Stimulated activated CD8-positive, alpha-beta memory T cell treated with anti-CD3 and anti-CD28 coated beads, Interleukin-2, amount 100 ng/mL, for 1 hour (primary cell): ENCODE measurements around the gene RAB38.

ENCODE experiments used
- DNase-seq, 2 donors: peaks; one replicate each; pipeline ENCODE4 v3.0.0-alpha.2; 2020; ENCODE audit warnings: low read depth in 2 of 2

Gene RAB38

DNA sequence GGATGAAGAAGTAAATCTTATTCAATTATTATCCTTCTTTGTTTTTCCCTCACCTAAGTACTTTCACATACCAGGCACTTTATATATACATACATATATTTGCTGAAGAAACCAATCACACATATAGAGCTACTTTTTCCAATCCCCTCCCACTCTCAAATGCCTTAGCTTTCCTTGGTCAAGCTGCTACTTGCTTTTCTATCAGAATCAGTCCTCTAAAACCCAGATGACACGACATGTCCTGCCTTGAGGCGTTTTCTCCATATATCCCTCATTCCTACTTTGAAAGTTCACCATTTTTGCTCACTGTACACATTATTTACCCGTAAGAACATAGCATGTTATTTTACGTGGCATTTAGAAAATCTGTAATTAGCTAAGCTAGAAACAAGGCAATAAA, 5.4 kb downstream of the RAB38 start:
- no peak for DNase-seq

DNA sequence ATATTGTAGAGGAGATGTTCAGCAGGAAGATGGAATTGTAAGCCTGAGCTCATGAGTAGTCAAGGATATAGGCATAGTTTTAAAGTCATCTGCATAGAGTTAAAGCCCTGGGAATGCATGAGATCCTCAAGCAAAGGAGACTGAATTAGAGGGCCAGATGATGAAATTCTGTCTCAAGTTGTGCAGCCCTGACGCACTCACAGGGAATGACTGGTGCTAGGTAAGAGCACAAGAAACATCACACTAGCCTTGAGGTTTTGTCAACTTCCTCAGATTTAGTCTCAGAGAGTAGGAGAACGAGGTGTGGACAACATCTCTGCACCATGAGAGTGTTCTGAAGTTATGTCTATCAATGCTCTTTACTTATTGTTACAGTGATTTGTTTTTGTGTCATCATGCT, 5.8 kb downstream of the RAB38 start:
- DNase-seq: no peak

DNA sequence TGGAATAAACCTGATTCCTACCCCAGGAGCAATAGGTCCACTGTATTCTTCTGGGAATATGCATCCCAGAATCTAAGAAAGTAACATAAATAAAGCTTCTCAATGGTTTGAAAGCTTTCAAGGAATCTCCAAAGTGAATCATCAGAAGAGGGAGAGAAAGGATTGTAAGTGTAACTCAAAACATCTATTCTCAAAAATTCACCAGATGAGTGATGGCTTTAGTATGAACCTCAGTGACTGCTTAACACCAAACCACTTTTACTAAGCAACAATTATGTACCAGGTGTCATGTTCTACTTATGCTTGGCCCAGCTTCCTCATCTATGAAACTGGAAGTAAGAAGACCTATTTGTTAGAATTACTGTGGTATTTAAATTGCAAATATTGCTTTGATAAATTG, 7.4 kb downstream of the RAB38 start:
- DNase-seq: no peak

DNA sequence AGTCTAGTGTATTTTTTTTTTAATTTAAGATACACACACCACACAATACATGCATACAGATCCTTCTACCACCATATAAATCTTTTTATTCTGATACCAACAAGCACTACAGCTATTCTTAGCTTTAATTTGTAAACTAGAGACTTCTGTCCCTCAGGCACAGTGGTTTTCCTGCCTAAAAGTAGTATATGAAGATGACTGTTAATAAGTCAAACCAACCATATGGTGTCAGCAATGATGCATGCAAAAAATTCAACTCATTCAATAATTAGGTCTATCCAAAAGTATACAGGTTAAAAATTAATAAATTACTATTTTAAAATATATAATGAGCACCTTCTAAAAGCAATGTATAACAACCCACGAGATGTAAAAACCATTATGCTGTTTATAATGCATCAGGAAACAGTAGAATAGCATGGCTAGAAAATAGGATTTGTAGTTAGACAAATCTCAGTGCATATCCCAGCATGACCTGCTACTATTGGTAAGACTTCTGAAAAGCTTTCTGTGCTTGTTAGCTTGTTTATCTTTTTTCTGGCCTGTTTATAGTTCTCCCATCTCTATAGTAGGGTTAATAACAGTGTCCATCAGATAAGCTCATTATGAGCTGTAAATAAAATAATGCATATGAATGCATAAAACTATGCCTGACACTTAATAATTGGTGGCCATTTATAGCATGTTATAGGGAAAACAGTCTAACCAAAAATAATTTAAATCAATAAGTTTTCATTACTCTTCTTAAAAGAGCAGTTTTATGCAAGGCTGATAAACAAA, 10.2 kb downstream of the RAB38 start:
- DNase-seq: no peak

DNA sequence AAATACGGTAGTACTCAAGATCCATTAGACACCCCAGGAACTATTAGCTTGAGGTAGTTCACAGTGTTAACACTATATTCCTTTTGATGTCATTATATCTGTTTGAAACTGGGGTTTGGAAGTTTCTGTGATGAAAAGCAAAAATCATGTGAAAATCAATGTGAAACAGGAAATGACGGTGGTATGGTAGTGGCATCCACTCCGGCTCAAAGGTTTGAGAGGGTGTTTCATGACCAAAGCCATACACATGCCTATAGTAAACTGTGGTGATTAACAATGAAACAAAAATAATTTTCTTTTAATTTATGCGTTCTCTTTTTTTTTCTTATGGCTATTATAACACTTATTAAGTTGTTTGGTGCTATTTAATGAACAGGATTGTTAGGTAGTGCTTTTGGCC, 10.9 kb downstream of the RAB38 start:
- DNase-seq: no peak

DNA sequence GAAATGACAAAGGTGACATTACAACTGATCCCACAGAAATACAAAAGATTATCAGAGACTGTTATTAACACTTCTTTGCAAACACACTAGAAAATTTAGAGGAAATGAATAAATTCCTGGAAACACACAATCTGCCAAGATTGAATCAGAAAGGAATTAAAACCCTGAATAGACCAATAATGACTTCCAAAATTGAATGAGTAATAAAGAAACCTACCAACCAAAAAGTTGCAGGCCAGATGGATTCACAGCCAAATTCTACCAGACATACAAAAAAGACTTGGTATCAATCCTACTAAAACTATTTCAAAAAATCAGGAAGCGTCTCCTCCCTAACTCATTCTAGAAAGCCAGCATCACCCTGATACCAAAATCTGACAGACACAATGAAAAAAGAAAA, 17.2 kb downstream of the RAB38 start:
- DNase-seq: no peak

DNA sequence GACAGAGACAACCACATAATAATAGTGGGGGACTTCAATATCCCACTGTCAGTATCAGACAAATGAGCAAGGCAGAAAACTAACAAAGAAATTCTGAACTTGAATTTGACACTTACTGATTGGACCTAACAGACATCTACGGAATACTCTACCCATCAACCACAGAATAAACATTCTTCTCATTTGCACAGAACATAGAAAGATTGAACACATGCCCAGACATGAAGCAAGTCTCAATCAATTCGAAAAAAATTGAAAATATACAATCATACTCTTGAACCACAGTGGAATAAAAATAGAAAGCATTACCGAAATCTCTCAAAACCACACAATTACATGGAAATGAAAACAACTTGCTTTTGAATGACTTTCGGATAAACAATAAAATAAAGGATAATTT, 17.9 kb downstream of the RAB38 start:
- DNase-seq: no peak

DNA sequence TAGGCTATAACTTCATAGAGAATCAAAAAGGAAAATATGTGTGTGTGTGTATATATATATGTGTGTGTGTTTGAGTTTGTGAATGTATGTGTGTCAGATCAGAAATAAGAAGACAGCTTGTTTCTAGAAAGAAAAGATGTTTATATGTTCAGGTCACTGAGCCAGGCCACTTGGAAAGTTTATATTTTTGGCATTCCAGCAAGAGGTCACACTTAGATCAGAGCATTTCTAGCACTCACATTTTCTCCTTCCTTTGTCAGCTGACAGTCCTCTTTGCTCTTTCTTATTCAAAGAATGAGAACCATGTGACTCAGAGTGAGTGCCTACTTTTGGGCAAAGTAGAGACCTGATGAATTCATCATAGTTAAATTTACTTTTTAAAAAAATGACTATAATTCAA, 22.9 kb downstream of the RAB38 start:
- DNase-seq: no peak

DNA sequence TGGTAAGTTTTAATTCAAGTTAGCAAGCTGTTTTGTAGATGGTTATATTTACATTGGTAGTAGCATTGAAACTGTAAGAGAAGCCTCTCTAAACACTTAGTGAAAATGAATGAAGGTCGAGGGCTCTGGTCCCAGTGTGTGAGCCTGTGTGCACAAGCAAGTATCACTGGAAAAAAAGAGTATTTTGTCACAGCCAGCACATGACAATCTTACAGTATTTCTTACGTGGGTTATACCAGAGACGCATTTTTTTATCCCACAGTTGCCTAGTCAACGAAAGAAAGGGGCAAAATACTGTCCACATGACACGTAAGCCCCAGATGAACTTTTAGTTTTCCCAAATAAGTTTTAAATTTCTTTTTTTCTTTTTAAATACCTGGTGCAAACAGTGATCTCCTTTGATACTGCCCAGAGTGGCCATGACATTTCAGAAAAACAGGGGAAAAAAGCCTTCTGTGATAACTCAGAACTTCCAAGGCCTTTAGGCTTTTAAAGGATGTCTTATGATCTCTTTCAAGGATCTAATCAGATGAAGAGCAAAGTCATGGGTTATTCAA, 23.5 kb downstream of the RAB38 start:
- DNase-seq: no peak

DNA sequence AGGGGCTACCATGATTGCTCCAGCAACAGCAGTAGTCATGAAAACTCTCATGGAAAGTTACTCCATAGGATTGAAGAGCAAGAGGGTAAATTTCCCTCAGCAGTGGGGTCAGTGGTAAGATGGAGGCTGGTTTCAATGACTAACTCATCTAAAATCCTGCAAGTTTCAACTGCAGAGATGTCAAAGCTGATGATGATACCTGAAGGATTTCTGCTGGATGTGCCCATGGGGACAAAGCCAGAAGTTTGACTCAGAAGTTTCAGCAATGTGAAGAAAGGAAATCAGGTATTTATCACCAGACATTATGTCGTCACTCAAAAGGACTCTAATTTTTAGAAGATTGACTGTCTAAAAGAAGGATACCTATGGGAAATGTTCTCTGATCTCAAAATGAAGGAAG, 29.1 kb downstream of the RAB38 start:
- DNase-seq: no peak

DNA sequence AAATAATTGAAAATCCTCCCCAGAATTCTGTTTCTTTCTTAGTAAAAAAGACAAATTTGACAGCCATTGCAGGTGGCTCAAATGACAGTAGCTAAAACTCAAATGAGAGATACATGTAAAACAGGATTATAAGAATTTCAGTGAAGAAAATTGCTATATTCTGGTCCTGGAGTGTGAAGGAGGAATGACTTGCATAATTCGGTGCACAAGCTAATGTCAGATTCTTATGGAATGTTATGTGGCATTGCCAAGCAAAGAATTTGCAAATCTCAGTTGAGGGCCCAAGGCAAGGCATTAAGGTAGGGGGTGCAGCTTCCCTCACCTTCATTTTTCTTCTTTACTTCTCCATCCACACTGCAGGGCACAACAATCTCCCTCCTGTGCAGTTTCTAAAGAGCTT, 35.4 kb downstream of the RAB38 start:
- no peak for DNase-seq

DNA sequence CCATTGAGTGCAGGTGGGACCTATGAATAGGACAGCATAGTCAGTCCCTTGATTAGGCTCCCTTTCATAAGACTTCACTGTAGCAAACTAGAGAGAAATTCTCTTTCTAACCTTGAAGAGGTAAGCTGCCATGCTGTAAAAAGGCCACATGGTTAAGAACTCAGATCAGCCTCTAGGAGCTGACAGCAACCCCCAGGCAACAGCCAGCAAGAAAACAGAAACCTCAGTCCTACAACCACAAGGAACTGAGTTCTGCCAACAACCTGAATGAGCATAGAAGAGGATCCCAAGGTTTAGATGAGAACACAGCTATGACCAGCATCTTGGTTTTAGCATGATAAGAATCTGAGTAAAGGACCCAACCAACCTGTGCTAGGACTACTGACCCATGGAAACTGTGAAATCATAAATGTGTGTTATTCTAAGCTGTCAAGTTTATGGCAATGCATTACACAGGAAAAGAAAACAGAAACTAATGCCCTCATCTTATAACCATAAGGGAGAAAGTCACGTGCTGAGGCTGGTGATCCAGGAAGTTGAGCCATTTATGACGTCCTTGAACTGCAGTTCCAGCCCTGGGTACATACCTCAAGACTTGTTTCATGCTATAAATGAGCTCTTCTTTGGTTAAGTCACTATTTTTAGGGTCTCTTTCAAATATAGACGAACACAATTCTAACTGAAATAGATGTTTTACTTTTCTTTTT, 43.3 kb downstream of the RAB38 start:
- DNase-seq: no peak

DNA sequence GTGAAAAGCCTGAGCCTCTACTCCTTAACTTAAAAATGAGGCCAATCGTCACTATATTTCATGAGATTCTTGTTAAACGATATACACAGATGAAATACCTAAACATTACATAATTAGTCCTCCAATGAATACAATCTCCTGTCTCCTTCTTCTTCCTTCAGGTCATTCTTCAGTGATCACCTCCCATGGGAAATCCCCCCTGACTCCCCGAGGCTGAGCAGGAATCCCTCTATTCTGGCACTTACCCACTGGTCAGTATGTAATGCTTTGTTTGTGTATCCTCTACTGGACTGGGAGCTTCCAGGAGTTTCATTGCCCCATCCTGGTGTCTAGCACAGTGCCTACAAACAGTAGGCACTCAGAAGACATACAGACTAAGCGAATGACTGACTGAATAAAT, 52.3 kb downstream of the RAB38 start:
- DNase-seq: no peak

DNA sequence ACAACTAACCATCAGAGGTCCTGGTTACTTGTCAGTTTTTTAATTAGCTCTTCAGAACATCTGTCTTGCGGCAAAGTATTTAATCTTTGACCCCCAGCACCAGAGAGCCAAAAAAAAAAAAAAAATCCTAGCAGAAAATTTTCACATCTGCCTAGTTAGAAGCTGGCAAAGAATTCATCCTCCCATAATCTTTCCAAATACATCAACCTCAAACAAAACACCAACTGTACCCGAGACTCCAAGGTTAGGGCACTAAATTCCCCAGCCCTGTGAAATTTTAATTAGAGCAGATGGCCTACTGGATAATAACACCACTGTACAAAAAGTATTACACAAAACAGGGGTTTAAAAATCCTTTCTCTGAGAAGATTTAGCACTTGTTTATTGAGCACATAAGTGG, 55.7 kb downstream of the RAB38 start:
- DNase-seq: no peak

DNA sequence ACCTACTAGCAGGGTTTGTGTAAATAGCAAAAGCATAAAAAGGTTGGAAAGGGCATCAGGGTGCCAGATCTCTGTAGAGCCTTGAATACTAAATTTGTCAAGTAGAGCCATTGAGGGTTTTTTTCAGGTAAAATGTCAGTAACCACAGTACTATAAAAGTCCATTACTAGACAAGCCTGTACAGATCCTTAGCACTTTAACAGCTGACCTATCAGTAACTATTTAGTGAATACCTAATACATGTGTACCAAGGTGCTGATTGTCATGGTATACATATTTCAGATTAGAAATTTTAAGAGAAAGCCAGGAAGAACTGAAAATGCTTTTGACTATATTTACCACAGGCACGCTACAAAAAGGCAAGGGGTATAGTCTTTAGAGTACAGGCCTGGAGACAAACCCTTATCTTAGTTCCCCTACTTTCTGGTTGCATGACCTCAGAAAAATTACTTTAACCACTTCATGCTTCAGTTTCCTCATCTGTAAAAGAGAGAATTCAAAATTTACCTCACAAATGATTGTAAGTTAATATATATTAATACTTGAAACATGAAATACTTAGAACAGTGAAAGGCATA, 57.9 kb downstream of the RAB38 start:
- DNase-seq: no peak

DNA sequence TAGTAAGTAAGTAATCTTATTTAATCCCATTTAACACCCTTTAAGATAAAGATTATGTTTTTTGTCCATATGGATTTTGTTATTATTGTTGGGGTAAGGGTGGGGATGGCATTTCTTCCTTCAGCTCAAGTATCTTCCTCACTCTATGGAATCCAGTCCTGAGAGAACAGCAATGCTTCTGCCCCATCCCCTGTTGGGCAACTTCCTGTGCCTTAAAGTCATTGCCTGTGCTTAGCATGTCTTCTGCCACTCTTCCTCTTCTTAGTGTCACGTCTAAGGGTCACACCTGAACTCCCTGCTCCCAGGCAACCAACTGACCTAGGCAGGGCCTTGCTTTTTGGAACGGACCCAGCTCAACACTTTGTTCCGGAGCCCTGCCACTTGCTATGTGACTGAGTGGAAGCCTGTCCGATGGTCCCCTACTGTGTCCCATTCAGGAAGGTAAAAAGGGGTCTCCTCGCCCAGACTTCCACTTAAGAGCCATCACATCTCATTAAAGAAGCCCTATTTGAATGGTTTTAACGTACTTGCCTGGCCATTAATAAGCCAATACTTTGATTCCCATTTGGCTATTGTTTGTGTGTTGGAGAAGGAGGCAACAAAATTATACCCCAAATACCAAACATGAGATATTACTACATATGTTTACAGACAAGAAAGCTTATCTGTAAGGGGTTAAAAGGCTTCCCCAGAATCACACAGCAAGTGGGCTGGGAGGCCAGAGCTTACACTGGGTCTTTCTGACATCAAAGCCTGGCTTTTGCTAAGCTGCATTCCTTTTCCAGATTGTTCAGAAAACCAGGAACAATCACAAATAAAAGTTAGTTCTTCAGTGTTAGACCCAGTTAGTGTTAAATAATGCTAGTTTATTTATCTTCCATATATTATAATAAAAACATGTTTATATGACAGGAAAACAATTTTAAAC, 59.2 kb downstream of the RAB38 start:
- DNase-seq: no peak

DNA sequence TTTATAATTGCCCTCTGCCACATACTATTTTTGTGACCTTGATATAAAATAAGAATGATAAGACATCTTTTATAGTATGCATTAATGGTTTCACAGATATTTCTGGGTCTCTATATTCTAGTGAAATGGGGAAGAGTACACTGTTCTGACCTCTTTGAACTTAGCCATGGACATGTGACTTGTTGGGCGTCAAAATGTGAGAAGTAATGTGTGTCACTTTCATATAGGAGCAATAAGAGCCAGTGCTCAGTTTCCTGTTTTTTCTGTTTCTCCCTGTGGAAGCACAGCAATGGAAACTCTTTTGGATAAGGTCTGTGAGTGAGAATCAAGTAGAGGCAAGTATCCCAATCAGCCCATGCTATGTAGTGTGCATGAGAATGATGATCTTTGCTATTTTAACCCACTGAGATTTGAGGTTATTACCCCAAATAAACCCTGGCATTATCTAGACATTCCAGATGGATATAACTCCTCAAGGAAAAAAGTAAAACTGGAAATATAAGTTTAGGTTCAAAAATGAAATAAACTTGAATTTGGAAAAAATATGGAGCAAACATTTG, 60.7 kb downstream of the RAB38 start:
- no peak for DNase-seq

DNA sequence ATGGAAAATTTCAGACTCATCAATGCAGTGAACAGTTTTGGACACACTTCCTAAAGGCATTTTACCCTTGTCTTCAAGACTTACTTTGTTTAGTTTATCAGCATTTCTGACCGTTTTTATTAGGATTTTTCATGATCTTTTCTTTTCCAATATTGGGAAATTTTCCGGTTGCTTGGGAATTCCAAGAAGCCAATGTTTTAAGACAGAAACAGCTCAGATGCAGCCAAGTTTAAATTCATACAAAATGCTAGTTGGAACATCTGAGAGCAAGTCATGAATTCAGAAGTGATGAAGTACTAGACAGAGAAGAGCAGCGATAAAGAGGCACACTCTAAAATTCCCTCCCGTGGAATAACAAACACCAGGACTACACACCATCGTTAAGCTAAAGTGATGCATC, 68.6 kb downstream of the RAB38 start:
- DNase-seq: no peak

DNA sequence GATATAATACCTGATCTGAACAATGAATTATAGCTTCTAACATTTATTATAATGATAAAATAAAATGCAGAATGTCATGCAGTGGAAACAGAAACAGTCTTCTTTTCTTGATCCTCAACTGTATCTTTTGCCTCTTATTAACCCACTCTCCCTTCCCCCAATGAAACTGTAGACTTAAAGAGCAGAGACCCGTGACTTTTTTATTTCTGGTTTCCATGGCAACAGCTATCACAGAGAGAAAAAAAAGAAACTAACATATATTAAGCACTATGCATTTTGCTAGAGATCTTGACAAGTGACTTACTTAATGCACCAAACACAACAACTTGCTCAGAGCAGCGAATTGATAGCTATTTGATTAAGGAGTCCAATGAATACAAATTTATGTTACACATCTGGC, 69.3 kb downstream of the RAB38 start:
- DNase-seq: no peak

DNA sequence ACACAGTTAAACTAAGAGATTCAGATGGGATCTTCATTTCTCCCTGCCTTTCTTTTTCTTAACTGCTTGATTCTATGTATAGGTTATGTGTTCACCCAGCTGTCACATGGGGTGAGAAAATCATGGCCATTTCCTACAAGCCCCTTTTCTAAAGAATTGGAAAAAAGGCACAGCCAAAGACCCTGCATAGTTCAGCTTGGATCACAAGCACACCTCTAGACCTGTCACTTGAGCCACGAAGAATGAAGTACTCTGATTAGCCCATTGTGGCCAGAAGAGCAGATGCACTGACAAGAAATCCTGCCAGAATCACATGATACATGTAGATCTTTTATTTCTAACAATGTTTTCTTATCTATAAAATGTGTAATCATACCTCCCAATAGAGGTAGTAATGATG, 69.7 kb downstream of the RAB38 start:
- DNase-seq: no peak

DNA sequence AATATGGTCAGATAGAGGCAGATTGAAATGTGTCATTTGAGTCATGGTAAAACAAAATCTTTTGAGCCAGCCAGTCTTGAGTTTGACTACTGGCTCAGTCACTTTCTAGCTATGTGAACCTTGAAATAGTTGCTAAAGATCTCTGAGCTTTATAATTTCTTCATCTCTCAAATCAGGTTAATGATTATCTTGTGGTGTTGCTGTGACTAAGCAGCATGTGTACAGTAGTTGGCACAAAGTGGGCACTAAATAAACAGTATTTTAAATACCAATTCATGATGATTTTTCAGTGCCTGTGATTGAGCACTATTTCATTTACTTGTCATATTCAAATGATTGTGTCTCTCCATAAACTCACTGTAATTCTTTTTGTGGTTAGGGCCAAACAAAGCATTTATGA, 70.8 kb downstream of the RAB38 start:
- no peak for DNase-seq
